GF-D8 (cell line): ENCODE measurements around the gene SERINC5.
"Not testable (repeated sequence)": the region's sequence is repeated elsewhere in the genome, so short reads cannot be mapped to it uniquely, and the experiment has no call there.

ENCODE experiments used
- DNase-seq: peaks from one replicate; lab custom pipeline; 2025; lab: John Stamatoyannopoulos, UW

The SERINC5 gene

DNA sequence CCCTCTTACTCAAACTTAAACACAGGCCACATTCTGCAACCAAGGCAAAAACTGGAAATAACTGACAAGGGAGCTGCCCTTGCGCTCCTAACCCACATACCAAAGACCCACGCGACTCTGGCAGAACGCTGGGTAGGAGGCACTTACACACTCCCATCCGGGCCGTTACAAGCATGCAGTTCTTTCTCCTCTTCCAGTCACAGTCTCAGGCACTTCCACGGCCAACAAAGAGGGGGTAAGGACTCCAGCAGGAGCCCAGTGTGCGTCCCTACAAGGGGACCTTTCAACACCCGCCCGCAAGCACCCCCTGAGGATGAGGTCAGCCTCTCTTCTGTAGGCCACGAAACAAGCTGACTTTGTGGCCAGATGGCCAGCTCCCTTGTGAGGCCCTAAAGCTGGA lies 57.4 kb downstream of the SERINC5 start:
- no peak for DNase-seq

GRCh38 chr5:80195837-80196400 lies 59.9 kb downstream of the SERINC5 start:
- no peak for DNase-seq

GRCh38 chr5:80194468-80194867 lies 61.4 kb downstream of the SERINC5 start:
- no peak for DNase-seq

DNA sequence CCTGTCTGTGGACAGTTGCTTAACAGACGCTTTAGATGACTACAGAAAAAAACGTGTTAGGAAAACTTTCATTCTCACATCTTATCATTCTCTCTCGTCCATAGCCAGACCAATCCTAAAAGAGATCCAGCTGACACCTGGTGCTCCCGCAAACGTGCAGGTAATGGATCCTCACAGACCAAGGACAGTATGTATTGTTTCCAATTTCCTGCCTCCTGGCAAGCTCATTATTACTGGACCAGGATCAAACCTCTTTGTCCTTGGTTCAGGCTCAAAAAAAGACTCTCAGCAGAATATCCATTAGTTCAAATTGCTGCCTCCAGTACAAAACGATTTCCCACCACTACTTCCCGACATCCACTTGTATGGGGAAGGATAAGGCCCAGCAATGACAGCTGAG lies 62.4 kb downstream of the SERINC5 start:
- DNase-seq: no peak

DNA sequence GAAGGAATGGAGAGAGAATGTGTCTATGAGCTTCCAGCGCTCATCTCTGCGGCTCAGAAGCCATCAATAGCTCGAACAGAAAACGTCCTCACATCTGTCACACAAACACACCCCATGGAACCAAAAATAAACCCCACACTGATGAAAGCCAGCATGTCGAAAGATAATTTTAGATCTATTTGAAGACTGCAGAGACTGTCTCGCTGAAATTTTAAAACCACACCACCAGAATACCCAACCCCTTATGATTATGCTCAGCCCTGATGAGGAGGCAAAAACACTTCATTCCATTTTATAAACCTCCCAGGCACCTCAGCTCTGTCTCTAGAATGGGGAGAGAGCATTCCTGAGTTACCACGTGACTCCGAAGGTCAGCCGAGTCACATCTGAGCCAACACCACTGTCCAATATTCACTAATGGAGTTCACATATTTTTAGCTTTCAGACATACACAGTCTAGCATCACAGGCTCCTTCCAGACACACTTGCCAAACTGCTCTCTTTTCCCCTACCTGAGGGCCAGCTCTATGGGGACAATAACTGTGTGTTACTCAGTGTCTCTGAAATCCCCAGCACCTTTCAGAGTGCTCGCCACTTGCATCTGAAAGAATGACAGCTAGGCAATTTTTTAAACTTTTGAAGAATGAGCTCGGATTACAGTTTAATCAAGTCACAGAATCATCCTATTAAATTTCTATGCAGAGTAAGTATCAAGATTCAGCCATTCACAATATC lies 63.2 kb downstream of the SERINC5 start:
- no peak for DNase-seq

GRCh38 chr5:80191991-80192398 lies 63.9 kb downstream of the SERINC5 start:
- DNase-seq: no peak

GRCh38 chr5:80191397-80191796 lies 64.5 kb downstream of the SERINC5 start:
- no peak for DNase-seq

DNA sequence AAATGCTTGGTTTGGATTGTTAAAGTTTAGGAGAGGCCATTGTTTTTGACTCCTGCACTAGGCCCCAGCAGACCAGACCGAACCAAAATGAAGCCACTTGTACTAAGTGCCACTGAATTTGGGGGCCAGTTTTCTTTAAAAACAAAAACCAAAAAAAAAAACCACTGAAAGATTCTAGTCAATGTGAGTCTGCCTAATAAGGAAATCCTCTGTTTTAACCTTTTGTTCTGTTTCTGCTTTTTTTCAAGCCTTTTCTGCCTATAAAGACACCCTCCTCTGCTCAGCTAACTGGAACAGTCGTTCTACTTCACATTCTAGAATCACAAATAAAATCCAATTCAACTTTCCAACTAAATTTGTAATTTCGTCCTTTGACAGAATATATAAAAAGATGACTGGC lies 64.9 kb downstream of the SERINC5 start:
- no peak for DNase-seq

- no peak for DNase-seq
These were observed 66.1 kb downstream of the SERINC5 start for GRCh38 chr5:80189701-80190100.

DNA sequence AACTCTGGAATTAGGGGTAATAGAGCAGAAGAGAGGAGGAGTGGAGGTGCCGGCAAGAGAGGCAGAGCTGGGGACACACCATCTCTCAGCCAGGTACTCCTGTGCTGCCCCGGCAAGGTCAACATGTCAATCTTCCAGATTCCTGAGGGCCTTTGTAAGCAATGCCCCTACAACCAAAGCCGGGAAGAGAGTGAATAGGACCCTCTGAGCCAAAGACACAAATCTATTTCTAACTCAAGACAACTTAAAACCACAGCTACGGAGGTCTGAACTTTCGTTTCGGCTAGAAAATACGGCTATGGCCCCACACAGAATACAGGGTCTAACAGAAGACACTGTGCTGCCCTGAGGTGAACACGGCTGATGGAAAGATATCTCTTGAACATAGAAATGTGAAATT lies 66.6 kb downstream of the SERINC5 start:
- DNase-seq: no peak

DNA sequence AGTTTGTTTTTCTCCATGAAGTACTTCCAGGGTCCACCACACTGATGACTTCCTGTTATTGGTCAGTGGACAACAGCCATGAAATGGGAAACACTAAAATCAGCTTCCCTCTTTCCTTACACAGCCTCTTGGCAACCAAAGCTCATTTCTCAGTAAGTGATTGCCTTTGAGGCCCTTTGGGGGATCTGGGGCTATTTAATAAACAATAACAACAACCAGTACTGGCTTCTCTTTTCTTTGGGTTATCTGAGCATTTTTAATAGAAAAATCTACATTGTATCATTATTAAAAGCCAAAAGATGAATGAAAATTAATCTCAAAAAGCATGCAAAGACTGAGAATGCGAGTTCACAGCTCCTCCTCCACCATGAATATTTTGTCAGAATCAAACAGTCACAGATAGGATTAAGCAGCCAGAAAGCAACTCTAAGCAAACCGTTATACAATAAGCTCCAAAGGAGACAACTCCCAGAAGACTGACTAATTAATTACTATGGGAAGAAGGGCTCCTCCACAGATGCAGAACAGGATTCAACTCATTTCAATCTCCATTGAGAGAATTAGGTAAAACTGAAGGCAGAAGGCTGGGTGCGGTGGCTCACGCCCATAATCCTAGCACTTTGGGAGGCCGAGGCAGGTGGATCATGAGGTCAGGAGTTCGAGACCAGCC lies 68.3 kb downstream of the SERINC5 start:
- DNase-seq: no peak

DNA sequence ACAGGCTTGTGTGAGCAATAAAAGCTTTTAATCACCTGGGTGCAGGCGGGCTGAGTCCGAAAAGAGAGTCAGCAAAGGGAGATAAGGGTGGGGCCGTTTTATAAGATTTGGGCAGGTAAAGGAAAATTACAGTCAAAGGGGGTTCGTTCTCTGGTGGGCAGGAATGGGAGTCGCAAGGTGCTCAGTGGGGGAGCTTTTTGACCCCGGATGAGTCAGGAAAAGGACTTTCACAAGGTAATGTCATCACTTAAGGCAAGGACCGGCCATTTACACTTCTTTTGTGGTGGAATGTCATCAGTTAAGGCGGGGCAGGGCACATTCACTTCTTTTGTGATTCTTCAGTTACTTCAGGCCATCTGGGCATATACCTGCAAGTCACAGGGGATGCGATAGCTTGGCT lies 70.3 kb downstream of the SERINC5 start:
- not testable (repeated sequence) for DNase-seq

- no peak for DNase-seq
These were observed 70.8 kb downstream of the SERINC5 start for GRCh38 chr5:80185095-80185494.

DNA sequence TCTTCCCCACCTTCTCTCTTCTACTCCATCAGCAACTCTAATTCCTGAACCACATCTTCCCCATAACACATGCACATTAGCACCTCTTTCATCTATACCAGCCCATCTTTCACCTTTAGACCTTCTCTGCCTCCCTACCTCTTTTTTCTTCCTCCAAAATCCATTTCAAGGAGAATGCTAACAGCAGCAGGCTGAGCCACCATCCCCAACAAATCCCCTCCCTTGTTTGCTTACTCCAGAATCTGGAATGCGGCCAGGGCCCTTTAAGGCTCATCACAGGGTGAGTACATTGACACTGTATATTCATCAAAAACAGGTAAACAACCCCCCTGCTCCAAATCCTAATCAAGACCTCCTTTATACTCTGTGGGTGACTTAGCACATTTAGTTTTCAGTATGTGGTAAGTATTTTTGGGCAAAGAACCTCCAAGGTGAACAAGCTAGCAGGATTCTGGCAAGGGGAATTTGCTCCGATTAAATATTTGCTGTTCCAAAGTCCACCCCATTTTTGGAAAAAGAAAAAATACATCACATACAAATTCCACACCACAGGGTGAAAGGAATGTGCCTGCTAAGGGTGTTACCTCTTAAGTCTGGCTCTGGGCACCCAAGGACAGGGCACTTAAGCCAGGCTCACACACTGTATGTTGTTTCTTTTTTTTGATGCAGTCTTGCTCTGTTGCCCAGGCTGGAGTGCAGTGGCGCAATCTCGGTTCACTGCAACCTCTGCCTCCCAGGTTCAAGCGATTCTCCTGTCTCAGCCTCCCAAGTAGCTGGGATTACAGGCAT lies 71.4 kb downstream of the SERINC5 start:
- no peak for DNase-seq

- DNase-seq: not testable (repeated sequence)
These were observed 72.1 kb downstream of the SERINC5 start for GRCh38 chr5:80183728-80184234.

DNA sequence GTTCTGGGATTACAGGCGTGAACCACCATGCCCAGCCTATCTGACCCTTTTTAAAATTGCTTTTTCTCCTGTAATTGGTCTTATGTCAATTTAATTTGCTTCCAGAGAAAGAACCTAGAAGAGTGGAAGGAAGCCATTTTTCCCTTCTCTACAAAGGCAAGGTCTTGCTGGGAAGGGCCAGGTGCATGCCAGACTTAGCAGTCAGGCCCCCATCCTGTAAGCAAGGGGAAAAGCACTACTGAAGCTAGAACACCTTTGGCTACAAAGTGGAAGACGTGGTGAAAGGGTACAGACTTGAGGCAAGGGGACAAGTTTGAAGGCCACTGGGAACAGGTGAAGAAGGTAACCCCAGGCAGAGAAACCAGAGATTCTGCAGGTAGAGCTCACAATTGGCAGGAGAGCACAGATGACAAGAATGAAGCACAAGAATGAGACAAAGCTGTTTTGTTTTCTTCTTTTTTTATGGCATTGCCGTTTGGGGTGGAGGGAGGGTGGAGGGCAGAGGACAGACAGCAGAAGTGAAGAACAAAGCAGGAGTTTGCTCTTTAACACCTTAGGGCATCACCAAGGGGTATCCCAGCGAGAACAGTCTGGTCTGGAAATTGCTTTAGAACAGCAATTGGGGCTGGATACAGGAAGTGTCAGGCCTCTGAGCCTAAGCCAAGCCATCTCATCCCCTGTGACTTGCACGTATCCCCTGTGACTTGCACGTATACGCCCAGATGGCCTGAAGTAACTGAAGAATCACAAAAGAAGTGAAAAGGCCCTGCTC lies 72.9 kb downstream of the SERINC5 start:
- DNase-seq: no peak

- peak; percentile 87 for DNase-seq
These were observed 74.1 kb downstream of the SERINC5 start for GRCh38 chr5:80181618-80182211.

GRCh38 chr5:80177236-80177635 lies 78.6 kb downstream of the SERINC5 start:
- no peak for DNase-seq

DNA sequence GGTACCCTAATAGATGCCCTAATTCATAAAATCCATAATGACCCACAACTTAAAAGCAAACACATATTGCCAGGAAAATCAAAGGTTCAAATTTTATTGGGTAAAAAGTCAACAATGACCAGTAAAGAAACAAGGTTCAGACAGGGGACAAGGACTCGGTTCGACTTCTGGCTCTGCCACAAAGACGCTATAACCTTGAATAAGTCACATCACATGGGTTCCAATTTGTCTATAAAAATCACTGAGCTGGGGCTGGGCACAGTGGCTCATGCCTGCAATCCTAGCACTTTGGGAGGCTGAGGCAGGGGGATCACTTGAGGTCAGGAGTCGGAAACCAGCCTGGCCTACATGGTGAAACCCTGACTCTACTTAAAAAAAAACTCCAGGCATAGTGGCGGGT lies 80.5 kb downstream of the SERINC5 start:
- no peak for DNase-seq

DNA sequence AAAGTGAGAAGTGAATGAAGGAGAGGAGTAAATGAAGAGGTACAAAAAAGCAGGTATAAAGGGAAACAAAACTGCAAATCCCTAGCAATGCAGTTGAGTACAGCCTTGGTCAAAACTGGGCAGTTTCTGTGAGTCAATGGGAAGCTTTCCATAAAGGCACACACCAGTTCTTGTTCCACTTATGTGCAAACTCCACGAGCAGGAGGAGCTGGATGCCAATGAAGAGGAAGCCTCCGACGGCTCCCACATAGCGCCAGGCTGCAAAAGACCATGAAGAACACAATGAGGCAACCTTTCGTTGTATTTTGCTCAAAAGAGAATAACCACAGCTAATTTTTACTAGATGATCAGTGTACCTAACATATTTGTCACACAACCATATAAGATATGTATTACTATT lies 81.1 kb downstream of the SERINC5 start:
- no peak for DNase-seq

DNA sequence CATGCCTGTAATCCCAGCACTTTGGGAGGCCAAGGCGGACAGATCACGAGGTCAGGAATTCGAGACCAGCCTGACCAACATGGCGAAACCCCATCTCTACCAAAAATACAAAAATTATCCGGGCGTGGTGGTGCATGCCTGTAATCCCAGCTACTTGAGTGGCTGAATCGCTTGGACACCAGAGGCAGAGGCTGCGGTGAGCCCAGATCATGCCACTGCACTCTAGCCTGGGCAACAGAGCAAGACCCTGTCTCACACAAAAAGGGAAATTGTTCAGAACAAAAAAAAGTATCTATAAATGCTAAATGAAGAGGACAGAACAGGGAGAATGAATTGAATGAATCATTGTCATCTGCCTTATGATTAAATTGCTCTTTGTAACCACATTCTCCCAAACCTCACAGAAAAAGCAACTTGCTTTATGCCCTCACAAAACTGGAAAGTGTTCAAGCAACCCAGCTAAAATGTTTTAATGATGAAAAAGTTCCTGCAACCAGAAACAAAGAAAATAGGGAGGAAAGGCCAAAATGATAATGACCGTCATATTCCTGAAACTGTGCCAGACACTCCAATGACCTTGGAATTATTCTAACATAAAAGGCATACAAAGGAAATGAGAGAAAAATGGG lies 83.7 kb downstream of the SERINC5 start:
- DNase-seq: no peak
